ENCODE results near the gene CDH2. TPM values are rescaled to one million over a fixed set of nuclear protein-coding genes. Genes with fewer than 3 reads are reported as not detected.

Gene CDH2
- total RNA-seq, 1 experiment from 2014 or later = 36.2 TPM

GRCh38 chr18:28176698-28176947 lies 307 bp downstream of the CDH2 start:
- H2AK5ac ChIP-seq (ENCODE audit: insufficient read length, low read length) = no peak overlapping the region
- no peak for DNase-seq
- peak overlapping the region; percentile 87 for H3K4me2 ChIP-seq (ENCODE audit: insufficient read depth, insufficient read length, low read length)
- Mint-ChIP-seq H3K9me3 (peaks cover 0 to 4% of the 10 kb centered on the region in 2 experiments; a peak in 2 of 5 replicates), H3K27me3 (ENCODE audit: low read depth) (peaks cover 22% of the 10 kb centered on the region), H3K36me3 (ENCODE audit: insufficient read depth in 1 of 3, low read depth in 3 of 3) (no peaks in the 10 kb centered on the region; a peak in 1 of 7 replicates), H3K4me3 (peak overlapping the region; percentile 86 to 98), H3K27ac (no peak overlapping the region; a peak in 1 of 7 replicates), H3K4me1 (peaks cover 41 to 50% of the 10 kb centered on the region in 2 experiments)
- no peak overlapping the region for H3K4ac ChIP-seq (ENCODE audit: low read depth, low read length)
- H2BK20ac ChIP-seq (ENCODE audit: low read depth, low read length, poor library complexity, severe bottlenecking) = no peak overlapping the region
- H3K4me1 ChIP-seq (ENCODE audit: insufficient read depth, low read length) = no peaks in the 10 kb centered on the region; the same call in 1 of the 2 replicates
- H2BK15ac ChIP-seq (ENCODE audit: low read depth, low read length) = no peak overlapping the region
- no peak overlapping the region for H3K18ac ChIP-seq (ENCODE audit: insufficient read length, low read depth, low read length)
- no peak overlapping the region for H2BK5ac ChIP-seq (ENCODE audit: insufficient read length, low read length)
- no peaks in the 10 kb centered on the region for H4K20me1 ChIP-seq (ENCODE audit: control insufficient read depth, insufficient read depth, insufficient read length)
- no peak overlapping the region for H4K5ac ChIP-seq (ENCODE audit: insufficient read length, low read depth, low read length)
- no peak overlapping the region for H3K56ac ChIP-seq (ENCODE audit: insufficient read length, low read depth, low read length)
- no peak overlapping the region for H3T11ph ChIP-seq (ENCODE audit: low read length)
- peaks cover 3% of the 10 kb centered on the region; the same call in 1 of the 2 replicates for H3K79me2 ChIP-seq (ENCODE audit: insufficient read depth, low read length)
- peaks cover 5% of the 10 kb centered on the region; the same call in 1 of the 2 replicates for H3K27me3 ChIP-seq (ENCODE audit: insufficient read depth, low read length)
- no peak overlapping the region for H4K91ac ChIP-seq (ENCODE audit: insufficient read length, low read depth, low read length)
- TF ChIP-seq CTCF (conservative IDR thresholded peaks at IDR 0.05) = no peak
- no CpG with 5 or more reads among the region's 38 CpGs for WGBS (ENCODE audit: extremely low coverage, insufficient read length, low lambda C conversion rate)
- H3K9ac ChIP-seq (ENCODE audit: extremely low read depth, insufficient read length, low read length) = no peak overlapping the region
- H2BK120ac ChIP-seq (ENCODE audit: low read depth, low read length, poor library complexity, severe bottlenecking) = no peak overlapping the region
- H3K27ac ChIP-seq (ENCODE audit: insufficient read length, low read depth, low read length) = no peak overlapping the region
- H2AFZ ChIP-seq (ENCODE audit: low read length) = no peak overlapping the region
- H3K9me3 ChIP-seq (ENCODE audit: control insufficient read depth, low read depth, low read length) = no peaks in the 10 kb centered on the region
- no peak overlapping the region for H4K8ac ChIP-seq (replicated peaks; ENCODE audit: insufficient read length, low read depth, low read length)
- no peak overlapping the region for H2BK12ac ChIP-seq (ENCODE audit: insufficient read length, low read depth, low read length)
- peaks cover 16% of the 10 kb centered on the region for H3K23me2 ChIP-seq (ENCODE audit: insufficient read length, low read depth, low read length, poor library complexity, severe bottlenecking)
- H3K14ac ChIP-seq (ENCODE audit: insufficient read depth, low read length) = no peak overlapping the region
- H3K79me1 ChIP-seq (ENCODE audit: insufficient read depth, low read depth, low read length, poor library complexity, severe bottlenecking) = no peaks in the 10 kb centered on the region
- no peak overlapping the region for H3K23ac ChIP-seq (ENCODE audit: insufficient read length, low read depth, low read length)
